Dedifferentiated amniotic fluid mesenchymal stem cell (primary cell): ENCODE data around the gene PTTG1IP.
"Not testable (repeated sequence)": the region's sequence is repeated elsewhere in the genome, so short reads cannot be mapped to it uniquely, and the experiment has no call there.

Experiments
- DNase-seq: peaks from one replicate; pipeline ENCODE4 v3.0.0-alpha.2; 2016; ENCODE audit errors: extremely low spot score

The PTTG1IP gene, protein sequence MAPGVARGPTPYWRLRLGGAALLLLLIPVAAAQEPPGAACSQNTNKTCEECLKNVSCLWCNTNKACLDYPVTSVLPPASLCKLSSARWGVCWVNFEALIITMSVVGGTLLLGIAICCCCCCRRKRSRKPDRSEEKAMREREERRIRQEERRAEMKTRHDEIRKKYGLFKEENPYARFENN

DNA sequence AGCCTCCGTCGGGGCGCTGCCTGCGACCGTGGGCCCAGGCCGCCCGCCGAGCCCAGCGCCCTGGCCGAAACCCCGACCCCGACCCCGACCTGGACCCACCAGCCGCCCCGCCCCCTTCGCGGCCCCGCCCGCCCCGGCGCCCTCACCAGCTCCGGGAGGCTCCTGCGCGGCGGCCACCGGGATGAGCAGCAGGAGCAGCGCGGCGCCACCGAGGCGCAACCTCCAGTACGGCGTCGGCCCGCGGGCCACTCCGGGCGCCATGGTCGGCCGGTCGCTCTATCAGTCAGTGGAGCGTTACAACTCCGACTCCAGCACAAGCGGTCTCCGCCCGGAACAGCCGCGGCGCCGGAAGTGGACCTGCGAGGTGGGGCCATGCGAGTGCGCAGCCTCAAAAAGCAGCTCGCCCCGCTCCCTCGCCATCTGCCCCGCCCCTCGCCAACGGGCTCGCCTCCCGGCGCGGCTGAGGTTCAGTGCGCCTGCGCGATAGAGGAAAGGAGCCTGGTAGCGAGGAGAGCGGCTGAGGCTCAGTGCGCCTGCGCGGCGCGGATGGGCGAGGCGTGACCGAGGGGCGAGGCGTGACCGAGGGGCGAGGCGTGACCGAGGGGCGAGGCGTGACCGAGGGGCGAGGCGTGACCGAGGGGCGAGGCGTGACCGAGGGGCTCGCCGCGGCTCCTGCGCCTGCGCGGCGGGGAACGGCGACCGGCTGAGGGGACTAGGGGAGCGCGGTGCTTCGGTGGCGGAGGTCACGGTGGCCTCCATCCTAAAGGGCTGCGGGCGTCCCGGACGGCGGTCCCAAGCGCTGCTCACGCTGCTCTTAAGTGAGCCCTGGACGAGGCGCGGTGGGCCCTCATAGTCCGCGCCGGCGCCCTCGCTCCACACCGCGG lies at the start of gene PTTG1IP:
TSS of gene PTTG1IP (minus strand) at position 335 of the 884 bp plus-strand sequence. CDS start at position 261, 74 bp downstream.
- peak; percentile 97 for DNase-seq

DNA sequence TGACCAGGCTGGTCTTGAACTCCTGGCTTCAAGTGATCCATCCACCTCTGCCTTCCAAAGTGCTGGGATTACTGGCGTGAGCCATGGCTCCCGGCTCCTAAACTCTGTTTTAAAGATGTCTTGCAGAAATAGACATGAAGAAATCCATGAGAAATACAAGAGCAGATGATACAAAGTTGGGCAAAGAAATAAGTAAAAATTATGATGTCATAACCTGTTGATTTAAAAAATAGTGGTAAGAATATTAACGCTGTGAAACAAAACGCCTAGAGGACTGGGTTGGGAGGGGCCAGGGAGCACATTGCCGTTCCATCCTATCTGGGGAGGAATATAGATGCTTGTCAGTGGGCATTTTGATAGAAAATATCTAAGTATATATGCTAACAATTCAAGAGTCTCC lies 48.4 kb upstream of the PTTG1IP start:
- no peak for DNase-seq

DNA sequence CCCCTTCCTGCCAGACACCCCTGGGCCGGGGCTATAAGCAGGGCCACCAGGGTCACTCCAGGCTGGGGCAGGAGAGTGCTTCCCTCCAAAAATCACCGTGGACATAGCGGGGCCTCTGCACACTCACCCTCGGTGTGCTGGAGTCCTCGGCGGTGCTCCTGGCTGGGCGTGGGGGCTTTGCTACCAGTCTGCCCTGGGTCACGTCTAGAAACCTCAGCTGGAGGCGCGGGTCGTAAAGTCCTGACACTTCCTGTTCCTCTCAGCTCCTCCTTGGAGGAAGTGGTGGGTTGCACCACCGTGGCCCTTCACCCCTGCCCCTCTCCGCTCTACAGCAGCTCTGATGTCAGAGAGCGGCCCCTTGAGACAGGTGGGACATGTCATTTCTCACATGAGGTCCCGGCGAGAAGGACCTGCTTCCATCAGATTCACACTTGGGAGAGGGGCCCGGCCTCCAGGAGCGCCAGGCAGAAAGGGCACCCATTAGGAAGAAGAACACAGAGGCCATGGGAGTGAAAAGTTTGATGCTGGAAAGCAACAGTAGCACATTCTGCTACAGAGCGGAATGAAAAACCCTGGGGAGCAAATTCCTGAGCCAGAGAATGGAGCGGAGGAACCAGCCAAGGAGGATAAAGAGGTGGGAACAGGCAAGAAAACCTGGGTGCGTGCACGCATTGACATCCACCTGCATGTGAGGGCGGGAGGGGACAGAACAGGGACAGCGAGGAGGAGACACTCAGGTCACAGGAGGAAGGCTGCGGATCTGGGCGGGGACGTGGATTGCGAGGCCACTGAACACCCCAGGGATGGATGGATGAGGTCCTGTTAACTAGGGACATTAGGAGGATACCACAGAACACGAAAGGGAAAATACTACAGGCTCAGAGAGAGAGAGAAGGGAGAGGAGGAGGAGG lies 47.5 kb upstream of the PTTG1IP start, which contains the start of gene ITGB2:
TSS of gene ITGB2 (minus strand) at position 206 of the 911 bp plus-strand sequence. CDS start 10,117 bp downstream, outside the sequence.
- DNase-seq: no peak

DNA sequence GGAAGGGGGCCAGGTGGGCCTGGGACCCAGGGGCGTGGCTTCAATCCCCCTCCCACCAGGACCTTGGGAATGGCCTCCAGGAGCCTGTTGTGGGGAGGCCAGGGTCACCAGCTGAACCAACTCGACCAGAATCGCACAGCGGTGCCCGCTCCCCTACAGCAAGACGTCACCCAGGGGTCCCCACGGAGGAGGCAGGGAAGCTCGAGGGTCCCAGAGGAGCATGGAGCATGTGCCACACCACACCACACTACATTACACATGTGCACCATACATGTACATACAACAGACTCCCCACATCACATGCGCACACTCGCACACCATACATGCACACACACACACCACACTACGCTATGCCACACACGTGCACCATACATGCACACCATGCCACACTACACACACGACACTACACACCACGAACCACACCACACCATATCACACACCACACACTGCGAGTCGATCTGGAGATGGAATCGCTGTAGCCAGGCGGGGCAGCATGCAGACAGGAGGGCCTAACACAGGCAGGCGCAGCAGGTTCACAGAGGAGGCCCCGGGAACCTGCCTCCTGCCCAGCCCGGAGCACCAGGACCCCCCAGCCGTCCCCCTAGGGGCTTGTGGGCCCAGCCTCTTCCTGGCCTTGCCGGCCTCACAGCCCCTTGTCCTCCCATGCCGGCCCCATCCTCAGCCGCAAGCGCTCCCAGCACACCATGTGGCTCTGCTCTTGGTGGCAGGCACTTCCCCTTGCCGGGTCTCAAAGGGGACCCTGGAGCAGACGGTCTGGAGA lies 46.6 kb upstream of the PTTG1IP start:
- DNase-seq: no peak

DNA sequence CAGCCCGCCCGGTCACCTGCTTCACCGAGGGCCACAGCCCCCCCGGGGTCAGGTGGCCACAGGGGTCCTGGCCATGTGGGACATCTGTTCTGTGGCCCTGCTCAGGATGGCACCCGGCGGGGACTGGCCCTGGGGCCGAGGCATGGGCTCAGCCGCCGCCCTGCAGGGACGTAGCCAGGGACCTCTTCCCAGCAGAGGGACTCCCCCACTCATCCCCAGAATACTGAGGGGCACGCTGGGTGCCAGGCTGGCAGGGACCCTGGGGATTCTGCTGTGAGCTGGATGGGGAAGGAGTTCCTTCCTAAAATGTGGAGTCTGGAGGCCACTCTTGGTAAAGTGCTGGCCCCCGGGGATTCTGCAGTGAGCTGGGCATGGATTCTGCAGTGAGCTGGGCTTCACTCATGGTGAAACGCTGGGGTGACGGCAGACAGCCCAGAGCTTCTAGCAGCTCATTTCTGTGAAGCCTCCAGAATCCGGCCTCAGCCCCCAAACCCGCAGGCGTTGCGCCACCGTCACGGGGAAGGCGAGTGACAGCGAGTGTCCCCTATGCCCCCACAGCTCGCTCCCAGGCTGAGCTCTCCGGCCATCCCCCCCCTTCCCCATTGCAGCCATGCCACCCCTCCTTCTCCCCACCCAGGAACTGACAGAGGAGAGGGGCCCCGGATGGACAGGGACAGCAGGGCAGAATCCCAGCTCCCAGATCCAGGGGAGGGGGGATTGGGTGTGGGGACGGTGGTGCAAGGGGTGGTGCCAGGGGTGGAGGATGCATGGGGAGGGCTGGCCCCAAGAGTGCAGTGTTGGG lies 45.8 kb upstream of the PTTG1IP start:
- no peak for DNase-seq

DNA sequence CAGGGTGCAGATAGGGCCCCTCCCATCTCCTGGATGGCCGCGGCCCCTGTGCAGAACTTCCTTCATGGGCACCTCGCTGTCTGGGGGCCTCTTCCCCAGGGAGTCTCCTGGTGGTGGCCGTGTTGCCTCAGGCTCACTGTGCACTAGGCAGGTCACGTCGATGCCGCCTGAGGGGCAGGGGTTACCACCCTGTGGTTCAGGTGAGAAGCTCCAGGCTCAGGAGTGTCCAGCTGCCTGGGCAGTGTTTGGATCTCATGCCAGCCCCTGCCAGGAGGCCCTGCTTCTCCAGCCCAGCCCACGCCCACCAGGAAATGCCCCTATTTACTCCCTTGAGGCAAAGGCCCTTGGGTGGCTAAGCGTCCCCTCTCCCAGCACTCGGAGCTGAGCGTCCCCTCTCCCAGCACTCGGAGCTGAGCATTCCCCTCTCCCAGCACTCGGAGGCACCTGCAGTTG lies 45.1 kb upstream of the PTTG1IP start:
- no peak for DNase-seq

DNA sequence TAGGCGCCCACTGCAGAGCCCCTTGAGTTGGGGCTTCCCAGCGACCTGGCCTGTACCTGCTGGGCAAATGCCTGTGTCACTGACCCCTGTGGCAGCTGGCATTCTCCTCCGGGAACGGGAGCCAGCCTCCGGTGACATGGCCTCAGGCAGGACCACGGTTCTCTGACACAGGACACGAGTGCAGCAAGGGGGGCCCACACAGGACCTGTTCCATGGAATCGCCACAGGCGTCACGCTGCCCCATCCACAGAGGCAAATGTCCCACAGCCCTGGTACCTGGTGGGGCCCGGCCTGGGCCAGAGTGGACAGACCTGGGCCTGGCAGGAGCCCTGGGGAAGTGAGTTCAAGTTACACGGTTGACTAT lies 44.6 kb upstream of the PTTG1IP start:
- no peak for DNase-seq

DNA sequence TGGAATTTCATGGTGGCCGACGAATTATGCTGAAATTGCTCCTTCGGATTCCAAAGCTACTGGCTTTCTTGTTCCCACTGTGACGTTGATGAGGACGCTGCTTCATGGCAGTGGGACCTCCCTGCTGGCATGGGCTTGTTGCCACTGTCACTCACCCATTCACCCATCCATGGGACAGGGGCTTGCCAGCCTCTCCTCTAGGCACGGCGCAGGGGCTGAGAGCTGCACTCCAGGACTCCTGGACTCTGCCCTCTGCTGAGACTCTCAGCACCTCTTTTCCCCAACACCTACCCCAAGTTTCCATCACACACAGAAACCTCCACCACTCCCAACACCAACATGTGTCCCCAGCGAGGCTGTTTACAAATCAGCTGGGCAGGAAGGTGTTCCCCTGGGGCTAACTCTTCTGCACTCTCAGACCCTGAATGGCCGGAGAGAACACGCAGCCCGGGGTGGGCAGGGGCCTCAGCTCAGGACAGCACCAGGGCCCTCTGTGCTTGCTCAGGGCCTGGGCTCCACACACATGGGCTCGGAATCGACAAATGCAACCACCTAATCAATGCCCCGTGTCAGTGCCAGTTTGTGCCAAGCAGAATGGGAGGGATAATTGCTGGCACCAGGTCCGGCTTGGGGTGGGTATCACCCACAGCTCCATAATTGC lies 44.1 kb upstream of the PTTG1IP start:
- no peak for DNase-seq

DNA sequence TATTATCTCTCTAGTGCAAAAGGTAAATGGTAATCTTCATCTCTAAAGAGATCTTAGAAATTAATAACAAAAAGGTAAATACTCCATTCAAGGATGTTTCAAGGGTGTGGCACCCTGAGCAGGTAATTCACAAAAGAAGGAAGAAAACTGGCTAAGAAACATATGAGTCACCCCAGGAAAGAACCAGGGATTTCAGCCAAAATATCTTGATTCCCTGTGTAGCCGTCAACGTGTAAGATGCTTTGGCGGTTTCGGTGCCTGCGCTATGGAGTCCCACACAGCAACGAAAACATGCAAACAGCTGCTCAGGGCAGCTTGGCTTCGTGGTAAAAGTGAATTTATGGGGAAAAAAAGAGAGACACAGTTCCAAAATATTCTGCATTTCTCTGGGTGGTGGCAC lies 43.5 kb upstream of the PTTG1IP start:
- no peak for DNase-seq

DNA sequence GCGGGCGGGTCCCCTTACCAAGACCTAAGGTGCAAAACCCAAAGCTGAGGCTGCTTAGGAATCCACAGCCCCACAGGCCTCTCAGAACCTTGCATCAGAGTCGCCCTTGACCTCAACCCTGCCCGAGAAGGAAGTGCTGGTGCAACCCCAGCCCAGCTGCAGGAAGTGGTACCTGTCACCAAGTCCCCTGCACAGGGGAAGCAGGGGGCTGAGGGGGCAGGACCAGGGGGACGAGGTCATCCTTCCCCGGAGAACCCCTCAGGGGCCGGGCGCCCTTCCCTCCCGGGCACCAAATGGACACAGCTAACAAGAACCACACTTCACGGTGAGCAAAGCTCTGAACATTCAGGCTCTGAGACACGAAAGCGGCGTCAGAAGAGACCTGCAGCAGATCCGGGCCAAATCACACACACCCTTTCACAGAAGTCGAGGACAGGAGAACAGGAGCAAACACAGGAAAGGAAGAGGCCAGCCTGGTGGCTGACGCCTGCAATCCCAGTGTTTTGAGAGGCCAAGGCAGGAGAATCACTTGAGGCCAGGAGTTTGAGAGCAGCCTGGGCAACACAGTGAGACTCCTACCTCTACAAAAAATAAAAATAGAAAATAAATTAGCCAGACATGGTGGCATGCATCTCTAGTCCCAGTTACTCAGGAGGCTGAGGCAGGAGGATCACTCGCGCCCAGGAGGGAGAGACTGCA lies 40.8 kb upstream of the PTTG1IP start:
- no peak for DNase-seq

DNA sequence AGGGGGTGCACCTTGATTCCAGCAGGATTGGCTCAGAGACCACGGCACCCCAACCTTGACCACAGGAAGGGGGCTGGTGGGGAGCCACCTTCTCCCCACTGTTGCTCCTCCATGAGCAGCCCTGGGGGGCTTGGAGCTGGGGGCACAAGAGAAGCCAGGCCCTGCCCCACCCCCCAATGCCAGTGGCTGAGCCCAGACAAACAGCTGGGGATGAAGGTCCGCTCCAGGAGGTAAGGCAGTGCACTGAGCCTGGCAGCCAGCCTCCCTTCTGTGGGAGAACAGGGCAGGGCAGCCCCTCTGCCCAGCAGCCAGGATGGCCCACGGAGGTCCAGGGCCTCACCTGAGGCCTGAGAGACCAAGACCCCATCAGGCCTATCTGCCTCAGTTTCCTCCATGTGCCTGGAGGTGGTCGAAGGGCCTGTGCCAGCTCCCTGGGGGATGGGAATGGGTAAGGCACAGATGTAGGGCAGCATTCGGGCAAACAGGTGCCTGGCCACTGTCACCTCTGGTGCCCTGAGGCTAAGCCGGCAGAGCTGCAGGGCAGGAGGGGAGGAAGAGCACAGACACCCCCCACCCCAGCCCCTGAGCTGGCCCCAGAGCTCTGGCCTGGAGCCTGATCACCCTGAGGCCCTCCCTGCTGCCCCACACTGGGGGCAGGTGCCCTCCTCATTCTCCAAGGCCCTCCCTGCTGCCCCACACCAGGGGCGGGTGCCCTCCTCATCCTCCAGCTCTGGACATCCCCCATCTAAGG lies 40.1 kb upstream of the PTTG1IP start:
- DNase-seq: no peak

DNA sequence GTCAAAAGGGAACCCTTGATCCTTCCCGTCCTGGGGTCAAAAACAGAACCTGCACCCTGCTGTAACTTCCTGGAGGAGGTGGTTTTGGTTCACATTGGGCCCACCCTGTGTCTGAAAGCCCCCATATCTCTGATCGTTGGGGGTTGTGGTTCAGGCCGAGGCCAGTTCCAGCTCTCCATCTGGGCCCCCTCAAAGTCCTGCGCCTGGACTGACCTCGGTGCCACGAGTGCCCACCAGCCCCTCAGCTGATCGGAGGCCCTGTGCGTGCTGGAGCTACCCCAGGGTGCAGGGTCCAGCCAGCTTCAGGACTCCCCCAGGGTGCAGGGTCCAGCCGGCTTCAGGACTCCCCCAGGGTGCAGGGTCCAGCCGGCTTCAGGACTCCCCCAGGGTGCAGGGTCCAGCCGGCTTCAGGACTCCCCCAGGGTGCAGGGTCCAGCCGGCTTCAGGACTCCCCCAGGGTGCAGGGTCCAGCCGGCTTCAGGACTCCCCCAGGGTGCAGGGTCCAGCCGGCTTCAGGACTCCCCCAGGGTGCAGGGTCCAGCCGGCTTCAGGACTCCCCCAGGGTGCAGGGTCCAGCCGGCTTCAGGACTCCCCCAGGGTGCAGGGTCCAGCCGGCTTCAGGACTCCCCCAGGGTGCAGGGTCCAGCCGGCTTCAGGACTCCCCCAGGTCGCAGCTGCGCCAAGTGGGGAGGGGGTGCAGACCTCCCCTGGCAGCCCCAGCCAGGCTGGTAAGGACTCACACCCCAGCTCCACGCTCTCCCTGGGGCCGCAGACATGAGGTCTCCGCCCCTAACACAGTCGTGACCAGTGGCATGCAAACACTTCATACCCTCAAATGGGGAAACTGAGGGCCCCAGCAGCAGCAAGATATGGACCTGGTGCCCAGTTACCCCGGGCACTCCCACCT lies 39.3 kb upstream of the PTTG1IP start:
- not testable (repeated sequence) for DNase-seq

DNA sequence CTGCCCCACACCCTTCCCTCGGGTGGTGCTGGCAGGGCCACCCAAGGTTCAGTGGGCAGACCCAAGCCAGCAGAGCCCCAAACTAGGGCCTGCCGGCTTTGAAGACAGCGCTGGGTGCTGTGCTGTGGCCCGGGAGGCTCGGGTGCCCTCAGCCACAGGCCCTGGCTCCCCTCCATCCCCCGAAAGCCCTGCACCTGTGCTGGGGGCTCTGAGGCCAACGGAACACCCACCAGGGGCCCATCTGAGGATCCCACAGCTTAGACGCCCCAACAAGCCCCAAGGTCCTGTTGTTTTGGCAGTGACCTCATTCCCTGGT lies 38.6 kb upstream of the PTTG1IP start:
- DNase-seq: no peak

DNA sequence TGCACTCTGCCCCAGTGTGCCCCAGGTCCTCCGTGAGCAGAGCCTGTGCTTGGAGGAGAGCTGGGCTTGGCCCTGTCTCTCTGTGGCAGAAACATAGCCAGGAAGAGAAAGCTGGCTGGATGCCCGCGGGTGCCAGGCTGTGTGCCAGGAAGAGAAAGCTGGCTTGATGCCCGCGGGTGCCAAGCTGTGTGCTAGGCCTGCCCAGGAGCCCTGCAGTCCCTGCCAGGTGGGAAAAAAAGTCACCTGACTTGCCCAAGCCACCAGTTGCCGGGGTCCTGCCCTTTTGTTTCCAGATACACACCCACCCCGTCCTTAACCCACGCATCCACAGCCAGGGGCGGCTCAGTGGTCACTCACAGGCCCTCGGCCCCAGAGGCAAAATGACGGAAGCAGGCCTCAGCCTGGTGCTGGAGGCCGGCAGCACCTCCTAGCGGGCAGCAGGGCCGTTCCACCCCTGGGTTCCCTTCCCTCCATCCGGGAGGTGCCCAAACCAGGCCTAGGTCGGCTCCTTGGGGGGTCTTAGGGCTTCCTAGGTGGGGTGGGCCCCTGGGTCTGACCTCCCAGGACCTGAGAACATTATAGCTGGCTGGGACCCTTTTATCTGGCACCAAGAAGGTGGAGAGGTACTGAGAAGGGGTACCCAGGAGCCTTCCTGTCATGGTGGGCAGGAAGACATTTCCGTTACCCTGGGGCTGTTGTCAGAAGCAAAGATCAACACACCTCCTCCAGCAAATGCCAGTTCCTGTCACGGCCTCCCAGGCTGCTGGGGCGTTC lies 38.1 kb upstream of the PTTG1IP start:
- no peak for DNase-seq

DNA sequence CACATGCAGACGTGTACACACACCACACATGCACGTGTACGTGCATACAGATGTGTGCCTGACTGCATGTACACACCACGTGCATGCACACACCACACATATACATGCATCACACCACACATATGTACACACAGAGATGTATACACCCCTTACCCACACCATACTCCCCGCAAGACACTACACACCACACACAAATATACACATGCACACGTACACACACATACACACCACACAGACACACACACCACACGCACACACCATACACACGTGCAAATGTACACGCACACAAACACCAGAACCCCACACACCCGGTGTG lies 37.5 kb upstream of the PTTG1IP start:
- DNase-seq: no peak

DNA sequence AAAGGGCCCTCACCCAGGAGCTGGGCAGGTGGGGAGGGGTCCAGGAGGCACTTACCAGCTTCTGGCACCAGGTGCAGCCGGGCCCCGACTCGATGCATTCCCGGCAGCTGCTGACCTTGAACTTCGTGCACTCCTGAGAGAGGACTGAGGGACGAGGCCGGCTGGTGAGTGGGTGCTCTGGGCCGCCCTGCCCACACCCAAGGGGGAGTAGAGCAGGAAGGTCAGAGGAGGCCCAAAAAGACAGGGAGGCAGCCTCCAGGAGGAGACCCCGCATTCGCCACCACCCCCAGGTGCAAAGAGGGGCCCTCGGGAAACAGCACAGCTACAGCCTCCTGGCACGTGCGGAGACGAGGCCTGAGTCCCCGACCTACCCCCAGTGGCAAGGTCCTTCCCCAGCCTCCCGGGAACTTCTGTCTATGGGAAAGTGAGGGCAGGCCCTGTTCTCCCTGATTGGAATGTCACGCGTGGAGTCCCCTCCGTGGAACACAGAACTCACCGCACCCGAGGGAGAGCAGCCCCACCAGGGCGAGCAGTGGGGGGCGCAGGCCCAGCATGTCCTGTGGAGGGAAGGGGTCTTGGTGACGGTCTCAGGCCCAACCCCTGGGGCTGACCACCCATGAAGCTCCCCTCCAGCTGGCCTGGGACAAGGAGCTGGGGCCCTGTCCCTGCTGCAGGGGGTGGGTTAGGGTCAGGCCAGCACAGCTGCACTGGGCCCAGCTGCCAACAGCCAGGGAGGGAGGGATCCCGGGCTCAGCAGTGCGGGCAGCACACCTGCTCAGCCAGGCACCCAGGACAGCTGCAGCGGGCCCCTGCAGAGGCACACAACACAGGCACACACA lies 37.0 kb upstream of the PTTG1IP start:
- no peak for DNase-seq
